ENCODE data around the gene FGF12. TPM values are rescaled to one million over a fixed set of nuclear protein-coding genes. Genes with fewer than 3 reads are reported as not detected.

Gene FGF12
- total and polyA plus RNA-seq, 2 of the 13 experiments (the other 11 are each of a cell fraction or from before 2014, with no cell fraction given), result 0.07 TPM; not detected in 1

DNA sequence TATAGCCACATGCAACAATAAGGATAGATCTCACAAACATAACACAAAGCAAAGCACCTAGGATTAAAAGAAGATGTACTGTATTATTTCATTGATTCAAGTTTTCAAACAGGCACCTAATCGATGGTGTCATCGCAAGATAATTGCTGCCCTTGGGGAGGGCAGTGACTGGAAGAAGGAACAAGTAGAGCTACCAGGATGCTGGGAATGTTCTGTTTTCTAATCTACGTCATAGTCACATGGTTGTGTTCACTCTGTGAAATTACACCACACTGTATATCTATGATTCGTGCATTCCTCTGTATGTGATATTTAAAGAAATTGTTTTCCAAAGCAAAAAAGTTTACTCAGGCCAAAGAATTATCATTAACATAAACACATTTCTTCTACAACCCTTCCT, 236.6 kb downstream of the FGF12 start:
- FAIRE-seq (no peak), DNase-seq (ENCODE audit: low spot score) (no peak), ATAC-seq (no peak)
- intact Hi-C loops (cut with micrococcal nuclease; ENCODE audit: unreplicated experiment) (no loop called here), in situ Hi-C loops (cut with HindIII; ENCODE audit: extremely low pct_ligation_motif_present, low pct_unique_long_range_greater_than_20kb) (no loop called here)
- no peaks in the 10 kb centered on the region for H4K20me1 ChIP-seq (ENCODE audit: insufficient read depth, low read length)
- no peak overlapping the region for H3K9ac ChIP-seq (ENCODE audit: insufficient read depth, low read depth, low read length)
- no peak overlapping the region for H3K4me3 ChIP-seq (replicated peaks in 1 of 3; ENCODE audit: insufficient read depth in 1 of 3, low read depth in 2 of 3, low read length in 3 of 3)
- H3K27me3 ChIP-seq (ENCODE audit: control insufficient read depth in 1 of 2, insufficient read depth in 2 of 2, low read length in 2 of 2), result no peaks in the 10 kb centered on the region
- H3K79me2 ChIP-seq (ENCODE audit: insufficient read depth, low read length), result no peaks in the 10 kb centered on the region
- no peak overlapping the region for H2AFZ ChIP-seq (ENCODE audit: low read length)
- CTCF ChIA-PET (ENCODE audit: low intra/inter-chr PET ratio, low total read pairs), result no interaction called here
- WGBS (ENCODE audit: low lambda C conversion rate), result 21% methylated on average over 4 of the region's 4 CpGs
- no peak overlapping the region for H3K4me2 ChIP-seq (ENCODE audit: low read depth, low read length)
- H3K36me3 ChIP-seq (replicated peaks in 1 of 2; ENCODE audit: control insufficient read depth in 1 of 2, insufficient read depth in 2 of 2, low read length in 2 of 2), result no peaks in the 10 kb centered on the region
- no TSS peak for BruUV-seq (replicated peaks)
- no peaks in the 10 kb centered on the region for H3K4me1 ChIP-seq (ENCODE audit: insufficient read depth, low read length)
- no peaks in the 10 kb centered on the region for H3K9me3 ChIP-seq (ENCODE audit: low read length)
- POLR2A ChIA-PET, result no interaction called here
- TF ChIP-seq, protein P1, sequence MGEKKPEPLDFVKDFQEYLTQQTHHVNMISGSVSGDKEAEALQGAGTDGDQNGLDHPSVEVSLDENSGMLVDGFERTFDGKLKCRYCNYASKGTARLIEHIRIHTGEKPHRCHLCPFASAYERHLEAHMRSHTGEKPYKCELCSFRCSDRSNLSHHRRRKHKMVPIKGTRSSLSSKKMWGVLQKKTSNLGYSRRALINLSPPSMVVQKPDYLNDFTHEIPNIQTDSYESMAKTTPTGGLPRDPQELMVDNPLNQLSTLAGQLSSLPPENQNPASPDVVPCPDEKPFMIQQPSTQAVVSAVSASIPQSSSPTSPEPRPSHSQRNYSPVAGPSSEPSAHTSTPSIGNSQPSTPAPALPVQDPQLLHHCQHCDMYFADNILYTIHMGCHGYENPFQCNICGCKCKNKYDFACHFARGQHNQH (CRISPR knock-in tag; IDR thresholded peaks at IDR 0.05), result no peak
- TF ChIP-seq CREB1 (IDR thresholded peaks at IDR 0.05) (peak; percentile 46; the same call in 1 of the 2 replicates), CREB1 (CRISPR knock-in tag; IDR thresholded peaks at IDR 0.05) (no peak)
- H3K27ac ChIP-seq (ENCODE audit: extremely low read length, insufficient read depth, low read length), result no peak overlapping the region

- H3K9ac ChIP-seq (ENCODE audit: insufficient read depth, low read depth, low read length), result no peak overlapping the region
- no peak overlapping the region for H2AFZ ChIP-seq (ENCODE audit: low read length)
- DNase-seq (ENCODE audit: low spot score) (no peak), FAIRE-seq (no peak), ATAC-seq (no peak)
- no peaks in the 10 kb centered on the region for H3K79me2 ChIP-seq (ENCODE audit: insufficient read depth, low read length)
- H3K9me3 ChIP-seq (ENCODE audit: low read length), result no peaks in the 10 kb centered on the region
- WGBS (ENCODE audit: low lambda C conversion rate), result 0% methylated on average over 2 of the region's 2 CpGs
- intact Hi-C loops (cut with micrococcal nuclease; ENCODE audit: unreplicated experiment), result no loop called here
- H3K27ac ChIP-seq (ENCODE audit: extremely low read length, insufficient read depth, low read length), result no peak overlapping the region
- no peaks in the 10 kb centered on the region for H3K27me3 ChIP-seq (ENCODE audit: control insufficient read depth in 1 of 2, insufficient read depth in 2 of 2, low read length in 2 of 2)
- BruUV-seq (replicated peaks), result no TSS peak
- H3K4me1 ChIP-seq (ENCODE audit: insufficient read depth, low read length), result no peaks in the 10 kb centered on the region
- H3K36me3 ChIP-seq (replicated peaks in 1 of 2; ENCODE audit: control insufficient read depth in 1 of 2, insufficient read depth in 2 of 2, low read length in 2 of 2), result no peaks in the 10 kb centered on the region
- H3K4me2 ChIP-seq (ENCODE audit: low read depth, low read length), result no peak overlapping the region
- H4K20me1 ChIP-seq (ENCODE audit: insufficient read depth, low read length), result no peaks in the 10 kb centered on the region
- ChIA-PET CTCF (ENCODE audit: low intra/inter-chr PET ratio, low total read pairs) (no interaction called here), POLR2A (no interaction called here)
- in situ Hi-C loops (cut with HindIII; ENCODE audit: extremely low pct_ligation_motif_present, low pct_unique_long_range_greater_than_20kb), result no loop called here
- H3K4me3 ChIP-seq (replicated peaks in 1 of 3; ENCODE audit: insufficient read depth in 1 of 3, low read depth in 2 of 3, low read length in 3 of 3), result no peak overlapping the region
- no peak for TF ChIP-seq SIX4 (CRISPR knock-in tag; IDR thresholded peaks at IDR 0.05)
- TF ChIP-seq FOXP1 (IDR thresholded peaks at IDR 0.05), result no peak
- no peak for TF ChIP-seq FOXP1 (CRISPR knock-in tag; IDR thresholded peaks at IDR 0.05)
- no peak for TF ChIP-seq RARG (CRISPR knock-in tag; IDR thresholded peaks at IDR 0.05; ENCODE audit: low read depth)
- no peak for TF ChIP-seq POLR2AphosphoS2 (IDR thresholded peaks at IDR 0.05; ENCODE audit: low read depth, low read length)
- no peak for TF ChIP-seq RXRA (CRISPR knock-in tag; IDR thresholded peaks at IDR 0.05)
- no peak for TF ChIP-seq ZBTB20 (CRISPR knock-in tag; IDR thresholded peaks at IDR 0.05; ENCODE audit: borderline replicate concordance, low read depth)
- no peak for TF ChIP-seq PAF1 (CRISPR knock-in tag; IDR thresholded peaks at IDR 0.05)
- no peak for TF ChIP-seq RNF2 (conservative IDR thresholded peaks at IDR 0.05; ENCODE audit: low read depth)
- no peak for TF ChIP-seq ZNF281 (CRISPR knock-in tag; IDR thresholded peaks at IDR 0.05; ENCODE audit: borderline replicate concordance)
- TF ChIP-seq SMAD3 (CRISPR knock-in tag; IDR thresholded peaks at IDR 0.05), result no peak
- no peak for TF ChIP-seq MED8 (CRISPR knock-in tag; IDR thresholded peaks at IDR 0.05; ENCODE audit: insufficient replicate concordance)
- TF ChIP-seq CERS6 (CRISPR knock-in tag; IDR thresholded peaks at IDR 0.05), result no peak
- TF ChIP-seq MEIS2 (CRISPR knock-in tag; IDR thresholded peaks at IDR 0.05), result no peak
Observed at GRCh38 chr3:192489579-192489978, 237.8 kb downstream of the FGF12 start.

Measured in HepG2 (cell line).